Epithelial cell of proximal tubule (primary cell): ENCODE results near the gene U2AF2. TPM values are rescaled to one million over a fixed set of nuclear protein-coding genes. Genes with fewer than 3 reads are reported as not detected.

Experiments used
- DNase-seq: peaks from one replicate; pipeline ENCODE4 v3.0.0-alpha.2; 2011; ENCODE audit warnings: low read depth
- H3K4me3 ChIP-seq: 2 replicates; pipeline ENCODE4 v1.5.1; 2011; ENCODE audit warnings: low read depth, mild to moderate bottlenecking, low read length
- CTCF ChIP-seq: conservative IDR thresholded peaks from 2 replicates; pipeline ENCODE4 v1.5.1; 2012; ENCODE audit warnings: low read depth, mild to moderate bottlenecking, low read length
- total RNA-seq: library from RNA; depleted of rRNA; stranded (reverse); fragments of >200 nt; gene quantifications from 2 replicates; pipeline ENCODE4 v1.2.3, GENCODE V29; 2015

U2AF2 gene
- total RNA-seq, 1 donor from 2014 or later = 142 TPM

GRCh38 chr19:55674841-55675660 is 20.2 kb downstream of the U2AF2 start, which contains the start of gene EPN1:
Gene EPN1 (plus strand): TSS chr19:55675226. CDS start chr19:55678628, 3,402 bp downstream.
- DNase-seq = peak; percentile 48
- no peak for TF ChIP-seq CTCF

GRCh38 chr19:55675661-55676354 is 21.0 kb downstream of the U2AF2 start:
- TF ChIP-seq CTCF = no peak
- no peak for DNase-seq
- H3K4me3 ChIP-seq = peak overlapping the region; percentile 60

More at GRCh38 chr19:55674841-55675660, 20.2 kb downstream of the U2AF2 start, which contains the start of gene EPN1:
- peak within 1 kb of the TSS; percentile 60 for H3K4me3 ChIP-seq

- H3K4me3 ChIP-seq = peak overlapping the region; percentile 60
- no peak for DNase-seq
Measured at GRCh38 chr19:55676383-55676782, 21.5 kb downstream of the U2AF2 start.

GRCh38 chr19:55676889-55677505 is 22.2 kb downstream of the U2AF2 start:
- H3K4me3 ChIP-seq = peak overlapping the region; percentile 60
- no peak for DNase-seq
- no peak for TF ChIP-seq CTCF

More at GRCh38 chr19:55676383-55676782, 21.5 kb downstream of the U2AF2 start:
- peak; percentile 21 for TF ChIP-seq CTCF

- no peak for DNase-seq
- TF ChIP-seq CTCF = no peak
- H3K4me3 ChIP-seq = no peak overlapping the region
Measured at GRCh38 chr19:55677572-55678028, 22.8 kb downstream of the U2AF2 start.

- no peak overlapping the region for H3K4me3 ChIP-seq
- no peak for TF ChIP-seq CTCF
Measured at GRCh38 chr19:55678121-55678671, 23.4 kb downstream of the U2AF2 start.

More at GRCh38 chr19:55678121-55678671, 23.4 kb downstream of the U2AF2 start:
- no peak for DNase-seq
